Measurements from ENCODE around the gene ZNF630.
A peak's percentile ranks its signal among the peaks of the same experiment; 100 is the strongest.
"Not testable (repeated sequence)": the region's sequence is repeated elsewhere in the genome, so short reads cannot be mapped to it uniquely, and the experiment has no call there.

The ZNF630 gene

DNA sequence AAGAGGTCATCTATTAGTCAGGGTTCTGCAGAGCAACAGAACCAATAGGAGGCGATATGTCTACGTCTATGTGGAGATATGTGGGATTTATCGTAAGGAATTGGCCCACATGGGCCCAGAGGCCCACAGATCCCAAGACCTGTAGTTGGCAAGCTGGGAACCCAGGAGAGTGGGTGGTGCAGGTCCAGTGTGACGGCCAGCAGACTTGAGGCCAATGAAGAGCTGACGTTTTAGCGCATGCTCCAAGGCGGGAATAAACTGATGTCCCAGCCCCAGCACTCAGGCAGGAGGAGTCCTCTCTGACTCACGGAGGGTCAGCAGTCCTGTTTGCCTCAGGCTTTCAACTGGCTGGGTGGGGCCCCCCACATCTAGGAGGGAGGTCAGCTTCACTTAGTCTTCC lies 43.3 kb downstream of the ZNF630 start:
- DNase-seq (ENCODE audit: low read depth) = no peak

DNA sequence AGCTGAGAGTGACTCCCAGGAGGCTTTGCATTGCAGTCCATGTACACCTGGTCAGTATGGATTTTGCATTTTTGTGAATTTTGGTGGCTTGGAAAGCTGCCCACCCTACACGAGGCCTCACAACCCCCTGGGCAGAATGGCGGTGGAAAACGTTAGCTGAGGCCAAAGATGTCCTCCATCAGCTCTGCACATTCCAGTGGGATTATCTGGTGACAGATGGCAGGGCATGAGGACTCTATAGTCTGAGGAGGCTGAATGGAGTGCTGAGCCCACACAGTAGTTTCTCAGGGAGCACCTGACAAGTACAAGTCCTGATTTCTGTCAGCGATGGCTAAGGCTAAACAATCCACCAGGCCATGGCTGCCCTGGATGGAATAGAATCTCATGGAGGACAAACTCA lies 43.9 kb downstream of the ZNF630 start:
- DNase-seq (ENCODE audit: low read depth) = not testable (repeated sequence)

DNA sequence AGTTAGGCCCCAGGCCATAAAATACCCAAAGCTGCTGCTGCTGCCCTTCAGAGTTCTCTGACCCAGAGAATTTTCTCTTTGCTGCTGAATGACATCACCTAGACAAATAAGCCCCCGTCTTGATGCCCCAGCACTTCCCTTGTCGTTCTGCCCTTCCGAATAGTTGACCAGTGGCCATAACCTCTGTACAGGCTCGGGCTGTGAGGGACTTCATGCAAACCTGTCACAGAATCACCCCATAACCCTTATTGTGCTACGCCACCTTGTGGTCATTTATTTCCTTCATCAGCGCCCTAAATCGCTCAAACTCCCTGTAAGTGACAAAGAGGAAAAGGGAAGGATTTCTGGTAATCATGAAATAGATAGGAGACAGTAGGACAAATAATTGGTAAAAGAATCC lies 45.9 kb downstream of the ZNF630 start:
- peak; percentile 63 for DNase-seq (ENCODE audit: low read depth)

DNA sequence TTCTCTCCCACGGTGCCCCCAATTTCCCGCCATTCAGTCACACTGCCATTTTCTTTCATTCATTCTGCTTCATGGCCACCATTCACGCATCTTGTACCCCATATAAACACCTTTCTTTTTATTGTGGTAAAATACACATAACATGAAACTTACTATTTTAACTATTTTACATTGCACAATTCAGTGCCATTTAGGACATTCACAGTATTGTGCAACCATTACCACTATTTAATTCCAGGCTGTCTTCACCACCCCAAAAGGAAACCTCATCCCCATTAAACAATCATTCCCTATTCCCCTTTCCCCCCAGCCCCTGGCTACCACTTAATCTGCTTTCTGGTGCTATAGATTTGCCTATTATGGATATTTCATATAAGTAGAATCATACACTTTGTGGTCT lies 48.7 kb downstream of the ZNF630 start:
- DNase-seq (ENCODE audit: low read depth) = no peak

DNA sequence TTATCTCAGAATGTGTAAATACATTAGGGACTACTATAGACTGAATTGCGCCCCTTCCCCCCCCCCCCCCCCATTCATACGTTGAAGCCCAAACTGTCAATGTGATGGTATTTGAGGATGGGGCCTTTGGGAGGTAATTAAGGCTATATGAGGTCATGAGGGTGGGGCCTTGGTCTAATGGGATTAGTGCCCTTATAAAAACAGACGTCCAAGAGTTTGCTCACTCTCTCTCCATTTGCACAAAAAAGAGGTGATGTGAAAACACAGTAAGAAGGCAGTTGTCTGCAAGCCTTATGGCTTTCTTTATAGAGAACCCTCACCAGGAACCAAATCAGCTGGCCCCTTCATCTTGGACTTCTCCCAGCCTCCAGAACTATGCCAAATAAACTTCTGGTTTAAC lies 49.3 kb downstream of the ZNF630 start:
- no peak for DNase-seq (ENCODE audit: low read depth)

DNA sequence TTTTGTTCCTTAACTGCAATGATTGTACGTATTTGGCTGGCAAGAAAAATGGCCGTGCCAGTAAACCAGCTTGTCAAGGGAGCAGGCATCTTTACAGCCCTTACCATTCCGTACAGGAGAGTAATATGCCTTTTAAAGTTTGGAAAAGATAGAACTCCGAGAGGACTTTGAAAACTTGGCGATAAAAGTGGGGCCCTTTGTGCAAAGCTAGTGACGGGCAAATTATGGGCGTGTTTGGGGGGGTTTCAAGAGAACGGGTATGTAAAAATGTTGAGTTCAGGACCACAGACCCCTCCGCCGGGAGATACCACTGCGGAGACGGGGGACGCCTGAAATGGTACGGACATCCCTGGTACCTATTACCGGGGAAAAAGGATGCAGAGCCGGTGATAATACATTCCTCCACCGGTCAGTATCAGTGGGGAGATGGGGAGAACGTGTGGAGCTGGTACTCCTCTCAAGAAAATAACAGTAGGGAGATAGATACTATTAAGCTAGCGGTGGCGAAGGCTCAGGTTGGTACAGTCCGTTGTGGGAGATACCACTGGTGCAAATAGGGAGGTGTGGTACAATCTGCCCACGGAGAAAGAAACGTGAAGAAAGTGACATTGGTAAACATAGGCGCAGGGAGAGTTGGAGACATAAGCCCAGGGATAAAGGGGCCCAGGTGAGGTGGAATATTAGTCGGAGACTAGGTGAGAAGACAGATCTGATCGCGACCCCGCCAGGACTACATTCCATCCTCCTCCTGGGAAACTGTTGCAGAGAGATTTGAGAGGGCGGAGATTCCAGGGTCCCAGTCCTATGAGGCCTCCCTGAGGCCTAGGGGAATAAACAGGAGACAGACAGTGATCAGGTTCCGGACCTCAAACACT lies 50.2 kb downstream of the ZNF630 start:
- DNase-seq (ENCODE audit: low read depth) = peak; percentile 77

DNA sequence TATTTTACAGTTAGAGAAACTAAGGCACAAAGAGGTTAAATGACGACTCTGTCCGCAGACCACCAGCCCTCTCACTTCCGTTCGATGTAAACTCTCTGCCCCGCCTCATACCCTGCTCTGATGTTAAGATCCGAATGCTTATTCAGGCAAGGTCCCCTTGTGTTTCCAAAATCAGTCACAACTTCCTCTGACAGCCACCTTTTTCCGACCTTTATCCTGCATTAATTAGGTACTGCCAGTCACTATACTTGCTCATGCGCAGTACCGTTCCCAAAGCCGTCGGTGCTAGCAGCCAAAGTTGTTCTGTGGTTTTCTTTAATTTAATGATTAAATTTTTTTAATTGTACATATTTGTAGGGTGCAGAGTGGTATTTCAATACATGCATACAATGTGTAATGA lies 51.0 kb downstream of the ZNF630 start:
- DNase-seq (ENCODE audit: low read depth) = not testable (repeated sequence)

DNA sequence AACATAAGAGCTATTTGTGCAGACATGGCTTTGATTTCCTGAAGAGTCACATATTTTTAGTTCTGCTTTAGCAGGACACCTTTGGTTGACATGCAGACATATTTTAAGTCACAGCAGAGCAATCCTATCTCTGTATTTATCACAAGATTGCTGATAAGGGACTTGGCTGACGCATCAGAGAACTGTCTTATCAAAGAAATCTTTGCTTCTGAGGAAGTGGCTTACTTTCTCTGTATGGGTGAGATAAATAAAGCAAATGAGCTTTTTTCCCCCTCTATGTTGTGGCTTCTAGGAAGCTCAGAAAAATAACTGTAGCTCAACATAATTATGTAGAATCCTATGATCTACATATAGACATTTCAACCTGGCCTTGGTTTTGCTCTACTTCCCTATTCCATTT lies 51.5 kb downstream of the ZNF630 start:
- not testable (repeated sequence) for DNase-seq (ENCODE audit: low read depth)

DNA sequence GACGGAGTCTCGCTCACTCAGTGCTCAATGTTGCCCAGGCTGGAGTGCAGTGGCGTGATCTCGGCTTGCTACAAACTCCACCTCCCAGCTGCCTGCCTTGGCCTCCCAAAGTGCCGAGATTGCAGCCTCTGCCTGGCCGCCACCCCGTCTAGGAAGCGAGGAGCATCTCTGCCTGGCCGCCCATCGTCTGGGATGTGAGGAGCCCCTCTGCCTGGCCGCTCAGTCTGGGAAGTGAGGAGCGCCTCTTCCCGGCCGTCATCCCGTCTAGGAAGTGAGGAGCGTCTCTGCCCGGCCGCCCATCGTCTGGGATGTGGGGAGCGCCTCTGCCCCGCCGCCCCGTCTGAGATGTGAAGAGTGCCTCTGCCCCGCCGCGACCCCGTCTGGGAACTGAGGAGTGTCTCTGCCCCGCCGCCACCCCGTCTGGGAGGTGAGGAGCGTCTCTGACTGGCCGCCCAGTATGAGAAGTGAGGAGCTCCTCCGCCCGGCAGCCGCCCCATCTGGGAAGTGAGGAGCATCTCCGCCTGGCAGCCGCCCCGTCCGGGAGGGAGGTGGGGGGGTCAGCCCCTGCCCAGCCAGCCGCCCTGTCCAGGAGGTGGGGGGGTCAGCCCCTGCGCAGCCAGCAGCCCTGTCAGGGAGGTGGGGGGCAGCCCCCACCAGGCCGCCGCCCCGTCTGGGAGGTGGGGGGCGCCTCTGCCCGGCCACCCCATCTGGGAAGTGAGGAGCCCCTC lies 54.7 kb downstream of the ZNF630 start:
- DNase-seq (ENCODE audit: low read depth) = not testable (repeated sequence)

DNA sequence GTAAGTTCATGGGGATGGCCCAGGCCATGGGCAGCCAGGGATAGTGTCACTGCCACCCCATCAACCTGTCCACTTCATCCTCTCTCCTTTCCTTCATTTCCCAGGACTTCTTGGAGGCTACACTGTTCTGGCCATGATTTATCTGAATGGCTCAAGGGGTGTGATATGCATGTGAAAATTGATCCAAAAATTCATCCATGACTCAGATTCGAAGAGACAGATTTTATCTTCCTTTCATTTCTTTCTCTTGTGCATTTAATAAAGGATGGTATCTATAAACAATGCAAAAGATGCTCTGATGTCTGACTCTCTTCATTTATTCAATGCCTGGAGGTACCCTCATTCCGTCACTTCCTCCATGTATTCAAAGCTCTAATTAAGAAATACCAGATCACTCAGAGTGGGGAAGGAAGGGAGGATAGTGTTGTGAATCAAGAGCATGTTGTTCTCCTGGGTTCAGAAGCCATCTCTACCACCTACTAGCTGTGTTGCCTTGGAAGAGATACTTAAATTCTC lies 61.9 kb downstream of the ZNF630 start:
- DNase-seq (ENCODE audit: low read depth) = not testable (repeated sequence)

All from EH (cell line).